Ascending aorta (tissue), 2 donors: Measurements from ENCODE around the gene PTPN13. TPM values are rescaled to one million over a fixed set of nuclear protein-coding genes. Genes with fewer than 3 reads are reported as not detected.

Experiments
- DNase-seq, 2 donors: peaks; one replicate each; pipeline ENCODE4 v3.0.0-alpha.2; 2019; ENCODE audit warnings: low spot score in 2 of 2
- H3K27ac ChIP-seq, 2 donors: fragments of 200-600 bp; sonication (generic); one replicate each; pipeline ENCODE4 v1.5.1; 2016 to 2017; ENCODE audit warnings: mild to moderate bottlenecking in 1 of 2
- H3K27me3 ChIP-seq: fragments of 200-600 bp; sonication (generic); one replicate; pipeline ENCODE4 v1.5.1; 2017
- H3K36me3 ChIP-seq, 2 donors: fragments of 200-600 bp; sonication (generic); one replicate each; pipeline ENCODE4 v1.5.1; 2016
- H3K4me1 ChIP-seq, 2 donors: fragments of 200-600 bp; sonication (generic); one replicate each; pipeline ENCODE4 v1.5.1; 2016 to 2017; ENCODE audit warnings: mild to moderate bottlenecking in 1 of 2
- H3K4me3 ChIP-seq, 2 donors: fragments of 200-600 bp; sonication (generic); one replicate each; pipeline ENCODE4 v1.5.1; 2016 to 2017; ENCODE audit warnings: mild to moderate bottlenecking in 1 of 2
- H3K9me3 ChIP-seq, 2 donors: fragments of 200-600 bp; sonication (generic); one replicate each; pipeline ENCODE4 v1.5.1; 2016
- intact Hi-C: fragments of 100-400 bp; cut with DNase I; formaldehyde crosslinking; loops from one replicate; pipeline ENCODE4 v1.15.1; 2023
- total RNA-seq: library from RNA; depleted of rRNA; stranded (reverse); fragments of >200 nt; gene quantifications from one replicate; pipeline ENCODE4 v1.1.0, GENCODE V29; 2016
- TF ChIP-seq, protein P1 (sequence below), 3 experiments: fragments of 200-600 bp in 2 of 3; fragments of 450-650 bp in 1 of 3; sonication (generic) in 2 of 3; IDR thresholded peaks; one replicate each; pipeline ENCODE4 v1.5.1; 2016 to 2019; ENCODE audit warnings: antibody characterized with exemption in 3 of 3, mild to moderate bottlenecking in 1 of 3, moderate library complexity in 1 of 3

The PTPN13 gene
- total RNA-seq, 1 donor from 2014 or later: 20.8 TPM

GRCh38 chr4:86759298-86759697, 165.2 kb downstream of the PTPN13 start:
- H3K4me1 ChIP-seq: no peaks in the 10 kb centered on the region
- intact Hi-C loops: no loop called here
- DNase-seq: no peak

GRCh38 chr4:86762649-86763048, 168.5 kb downstream of the PTPN13 start:
- intact Hi-C loops: no loop called here
- Histone ChIP-seq H3K36me3 (peaks cover 0 to 6% of the 10 kb centered on the region in 2 donors), H3K27me3 (no peaks in the 10 kb centered on the region), H3K27ac (no peak overlapping the region), H3K4me3 (no peak overlapping the region), H3K4me1 (no peaks in the 10 kb centered on the region), H3K9me3 (no peaks in the 10 kb centered on the region)
- DNase-seq: no peak
- TF ChIP-seq, protein P1, sequence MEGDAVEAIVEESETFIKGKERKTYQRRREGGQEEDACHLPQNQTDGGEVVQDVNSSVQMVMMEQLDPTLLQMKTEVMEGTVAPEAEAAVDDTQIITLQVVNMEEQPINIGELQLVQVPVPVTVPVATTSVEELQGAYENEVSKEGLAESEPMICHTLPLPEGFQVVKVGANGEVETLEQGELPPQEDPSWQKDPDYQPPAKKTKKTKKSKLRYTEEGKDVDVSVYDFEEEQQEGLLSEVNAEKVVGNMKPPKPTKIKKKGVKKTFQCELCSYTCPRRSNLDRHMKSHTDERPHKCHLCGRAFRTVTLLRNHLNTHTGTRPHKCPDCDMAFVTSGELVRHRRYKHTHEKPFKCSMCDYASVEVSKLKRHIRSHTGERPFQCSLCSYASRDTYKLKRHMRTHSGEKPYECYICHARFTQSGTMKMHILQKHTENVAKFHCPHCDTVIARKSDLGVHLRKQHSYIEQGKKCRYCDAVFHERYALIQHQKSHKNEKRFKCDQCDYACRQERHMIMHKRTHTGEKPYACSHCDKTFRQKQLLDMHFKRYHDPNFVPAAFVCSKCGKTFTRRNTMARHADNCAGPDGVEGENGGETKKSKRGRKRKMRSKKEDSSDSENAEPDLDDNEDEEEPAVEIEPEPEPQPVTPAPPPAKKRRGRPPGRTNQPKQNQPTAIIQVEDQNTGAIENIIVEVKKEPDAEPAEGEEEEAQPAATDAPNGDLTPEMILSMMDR (IDR thresholded peaks at IDR 0.05): no peak

More at GRCh38 chr4:86759298-86759697, 165.2 kb downstream of the PTPN13 start:
- Histone ChIP-seq H3K4me3 (no peak overlapping the region), H3K36me3 (no peaks in the 10 kb centered on the region), H3K9me3 (no peaks in the 10 kb centered on the region), H3K27me3 (no peaks in the 10 kb centered on the region), H3K27ac (no peak overlapping the region)
- TF ChIP-seq, protein P1 (IDR thresholded peaks at IDR 0.05): no peak

- intact Hi-C loops: no loop called here
- Histone ChIP-seq H3K9me3 (no peaks in the 10 kb centered on the region), H3K27me3 (no peaks in the 10 kb centered on the region), H3K27ac (no peak overlapping the region), H3K36me3 (peaks cover 0 to 6% of the 10 kb centered on the region in 2 donors), H3K4me1 (no peaks in the 10 kb centered on the region), H3K4me3 (no peak overlapping the region)
- TF ChIP-seq, protein P1 (IDR thresholded peaks at IDR 0.05): no peak
- no peak for DNase-seq
Measured at GRCh38 chr4:86769794-86770193, 175.7 kb downstream of the PTPN13 start.

- Histone ChIP-seq H3K4me3 (no peak overlapping the region), H3K27me3 (no peaks in the 10 kb centered on the region), H3K27ac (no peak overlapping the region), H3K9me3 (no peaks in the 10 kb centered on the region), H3K36me3 (peaks cover 0 to 16% of the 10 kb centered on the region in 2 donors), H3K4me1 (no peaks in the 10 kb centered on the region)
- TF ChIP-seq, protein P1 (IDR thresholded peaks at IDR 0.05): no peak
- no peak for DNase-seq
- intact Hi-C loops: no loop called here
Measured at GRCh38 chr4:86771141-86771540, 177.0 kb downstream of the PTPN13 start.

GRCh38 chr4:86775061-86775460, 180.9 kb downstream of the PTPN13 start:
- Histone ChIP-seq H3K9me3 (no peaks in the 10 kb centered on the region), H3K27me3 (no peaks in the 10 kb centered on the region), H3K4me1 (no peaks in the 10 kb centered on the region), H3K4me3 (no peak overlapping the region), H3K27ac (no peak overlapping the region), H3K36me3 (peaks cover 0 to 12% of the 10 kb centered on the region in 2 donors)
- no peak for DNase-seq
- TF ChIP-seq, protein P1 (IDR thresholded peaks at IDR 0.05): no peak
- intact Hi-C loops: no loop called here

DNA sequence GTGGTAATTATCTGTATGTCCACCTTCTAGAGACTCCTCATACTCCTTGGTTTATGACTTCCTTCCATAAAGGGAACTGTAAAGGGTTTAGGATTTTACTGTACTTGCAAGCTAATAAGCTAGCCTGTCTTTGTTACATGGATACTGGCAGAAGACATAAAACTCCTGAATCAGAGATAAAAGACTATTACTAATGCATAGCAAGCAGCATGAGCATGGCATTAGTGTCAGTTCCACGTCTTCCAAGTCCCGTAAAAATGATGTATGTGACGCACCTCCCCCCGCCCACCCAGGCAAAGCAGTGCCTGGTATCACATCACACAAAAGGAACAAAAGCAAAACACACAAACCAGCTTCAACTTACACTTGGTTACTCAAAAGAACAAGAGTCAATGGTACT, 184.1 kb downstream of the PTPN13 start:
- Histone ChIP-seq H3K4me1 (no peaks in the 10 kb centered on the region), H3K4me3 (no peak overlapping the region), H3K36me3 (peaks cover 0 to 12% of the 10 kb centered on the region in 2 donors), H3K9me3 (no peaks in the 10 kb centered on the region), H3K27me3 (no peaks in the 10 kb centered on the region), H3K27ac (no peak overlapping the region)
- intact Hi-C loops: no loop called here
- TF ChIP-seq, protein P1 (IDR thresholded peaks at IDR 0.05): no peak
- no peak for DNase-seq
